NCI-H187 treated with DMSO at 0.1 percent for 48 hours (cell line): Measurements from ENCODE around the gene KPTN.

Experiments used
- DNase-seq: peaks from one replicate; lab custom pipeline; 2025; lab: John Stamatoyannopoulos, UW

KPTN gene

GRCh38 chr19:47469363-47469700 is 14.7 kb downstream of the KPTN start:
- DNase-seq = no peak

DNA sequence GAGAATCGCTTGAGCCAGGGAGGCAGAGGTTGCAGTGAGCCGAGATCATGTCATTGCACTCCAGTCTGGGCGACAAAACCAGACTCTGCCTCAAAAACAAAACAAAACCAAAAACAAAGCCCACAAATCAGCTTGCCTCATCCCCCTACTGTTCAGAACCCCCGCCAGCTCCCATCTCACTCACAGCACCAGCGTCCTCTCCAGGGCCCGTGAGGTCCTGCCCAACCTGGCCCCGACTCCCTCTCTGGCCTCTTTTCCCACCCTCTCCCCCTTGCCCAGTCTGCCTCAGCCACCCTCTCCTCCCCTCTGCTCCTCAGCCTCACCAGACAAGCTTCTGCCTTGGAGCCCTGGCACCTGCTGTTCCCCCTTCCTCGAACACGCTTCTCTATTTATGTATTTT is 16.1 kb downstream of the KPTN start:
- no peak for DNase-seq

- DNase-seq = no peak
Observed at GRCh38 chr19:47465957-47466356, 18.1 kb downstream of the KPTN start.

DNA sequence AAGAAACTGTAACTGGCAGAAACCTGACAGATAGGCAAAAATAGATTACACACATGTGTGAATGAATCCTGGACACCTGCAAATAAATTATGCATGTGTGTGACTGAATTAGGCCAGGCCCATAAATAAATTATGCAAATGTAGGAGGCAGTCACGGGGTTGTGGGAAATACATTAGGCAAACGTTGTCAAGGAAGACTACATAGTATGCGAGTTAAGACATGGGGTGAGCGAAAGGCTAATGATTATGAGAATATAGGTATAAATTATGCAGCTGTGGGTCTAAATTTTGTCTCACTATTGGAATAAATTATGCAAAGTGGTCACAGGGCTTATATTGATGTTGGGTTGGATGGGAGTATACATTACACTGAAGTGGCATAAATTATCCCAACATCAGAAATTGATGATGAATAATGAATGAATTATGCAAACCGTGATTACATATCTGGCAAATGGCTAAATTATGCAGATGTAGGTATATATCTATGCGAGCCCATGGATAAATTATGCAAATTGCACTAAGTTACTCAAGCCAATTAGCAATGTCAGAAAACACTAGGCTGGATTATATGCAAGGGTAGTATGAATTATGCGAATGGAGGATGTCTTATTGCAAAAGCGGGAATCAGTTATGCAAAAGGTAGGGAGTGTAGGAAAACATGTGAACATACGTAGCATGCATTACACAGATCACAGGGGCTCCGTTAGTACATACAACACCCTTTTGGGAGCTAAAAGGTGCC is 19.2 kb downstream of the KPTN start:
- DNase-seq = no peak

DNA sequence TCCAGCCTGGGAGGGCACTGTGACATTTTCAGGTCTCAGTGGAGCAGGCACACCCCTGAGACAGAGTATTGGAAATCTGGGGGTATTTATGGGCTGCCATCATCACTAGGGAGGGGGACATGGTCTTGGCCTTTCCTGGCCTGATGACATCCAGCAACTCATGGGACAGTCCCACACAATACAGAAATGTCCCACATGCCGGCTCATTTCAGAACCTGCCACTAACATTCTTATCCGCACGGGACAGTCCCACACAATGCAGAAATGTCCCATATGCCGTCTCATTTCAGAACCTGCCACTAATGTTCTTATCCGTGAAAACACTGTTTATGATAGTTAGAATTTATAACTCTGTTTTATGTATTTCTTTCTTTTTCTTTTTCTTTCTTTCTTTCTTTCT is 22.1 kb downstream of the KPTN start:
- no peak for DNase-seq

DNA sequence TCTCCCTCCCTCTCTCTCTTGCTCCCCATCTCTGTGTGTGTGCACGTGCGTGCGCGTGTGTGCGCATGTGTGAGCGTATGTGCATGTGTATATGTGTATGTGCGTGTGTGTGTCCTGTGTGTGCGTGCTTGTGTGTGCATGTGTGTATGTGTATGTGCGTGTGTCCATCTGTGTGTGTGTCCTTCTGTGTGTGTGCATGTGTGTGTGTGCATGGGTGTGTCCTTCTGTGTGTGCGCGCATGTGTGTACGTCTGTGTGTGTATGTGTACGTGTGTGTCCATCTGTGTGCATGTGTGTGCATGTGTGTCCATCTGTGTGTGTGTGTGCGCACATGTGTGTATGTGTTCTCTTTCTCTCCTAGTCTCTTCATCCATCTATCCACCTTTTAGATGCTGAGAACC is 24.5 kb downstream of the KPTN start:
- DNase-seq = no peak

DNA sequence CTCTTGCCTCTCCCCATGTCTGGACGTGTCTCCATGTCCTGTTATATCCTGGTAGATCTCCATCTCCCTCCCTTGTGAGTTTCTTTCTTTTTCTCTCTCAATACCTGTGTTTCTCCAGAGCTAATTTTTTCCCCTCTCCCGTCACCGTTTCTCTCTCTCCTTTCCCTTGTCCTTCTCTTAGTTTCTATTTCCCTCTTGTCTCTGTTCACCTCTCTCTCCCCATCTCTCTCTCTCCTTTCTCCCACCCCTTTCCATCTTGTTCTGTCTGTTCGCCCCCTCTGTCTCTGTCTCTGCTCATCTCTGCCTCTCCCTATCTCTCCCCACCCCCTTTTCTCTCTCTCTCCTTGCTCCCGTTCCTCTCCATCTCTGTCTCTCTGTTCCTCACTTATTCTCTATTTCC is 25.3 kb downstream of the KPTN start:
- no peak for DNase-seq

DNA sequence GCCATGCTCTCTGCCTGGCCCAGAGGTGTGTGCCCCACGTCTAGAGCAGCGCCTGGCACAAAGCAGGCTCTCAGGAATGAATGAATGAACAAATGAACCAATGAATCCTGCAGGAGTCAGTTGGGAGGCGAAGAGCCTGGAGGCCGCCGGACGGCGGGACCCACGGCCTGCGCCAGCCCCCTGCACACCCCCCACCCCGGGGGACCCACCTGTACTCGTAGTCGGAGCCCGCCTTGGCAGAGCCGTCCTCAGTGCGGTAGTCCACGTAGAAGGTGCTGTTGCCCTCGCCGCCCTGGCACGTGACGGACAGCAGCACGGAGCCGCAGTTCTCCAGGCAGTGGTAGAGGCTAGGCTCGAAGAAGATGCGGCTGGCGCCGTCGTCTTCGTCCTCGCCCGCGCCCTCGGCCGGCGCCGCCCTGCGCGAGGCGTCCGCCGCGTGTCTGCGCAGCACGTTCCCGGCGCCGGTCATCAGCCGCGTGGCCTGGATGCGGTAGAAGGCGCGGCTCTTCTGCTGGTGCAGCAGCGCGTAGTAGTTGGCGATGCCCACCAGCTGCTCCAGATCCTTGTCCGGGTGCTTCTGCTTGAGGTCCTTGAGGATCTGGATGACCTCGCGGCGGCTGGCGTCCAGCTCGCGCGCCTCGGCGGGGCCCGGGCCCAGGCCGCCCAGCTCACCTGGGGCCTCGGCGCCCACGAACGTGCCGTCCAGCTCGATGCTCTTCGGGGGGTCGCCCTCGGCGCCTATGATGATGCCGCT is 27.1 kb downstream of the KPTN start:
- DNase-seq = no peak

DNA sequence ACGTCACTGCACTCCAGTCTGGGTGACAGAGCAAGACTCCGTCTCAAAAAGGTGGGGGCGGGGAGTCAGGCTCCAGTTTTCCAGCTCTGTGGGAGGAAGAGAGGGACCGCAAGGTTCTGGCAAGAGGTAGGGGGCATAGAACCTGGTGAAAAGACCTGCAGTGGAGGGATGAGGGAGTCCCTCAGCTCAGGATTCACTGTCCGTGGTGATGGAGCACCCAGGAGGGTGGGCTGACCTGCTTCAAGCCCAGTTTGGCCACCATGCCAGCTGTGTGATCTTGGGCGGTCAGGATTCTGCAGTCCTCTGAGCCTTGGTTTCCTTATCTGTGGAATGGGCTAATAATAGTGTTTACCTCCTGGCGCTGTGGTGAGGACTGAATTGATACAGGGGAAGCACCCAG is 33.5 kb downstream of the KPTN start:
- DNase-seq = no peak

- no peak for DNase-seq
Observed at GRCh38 chr19:47448360-47448727, 35.7 kb downstream of the KPTN start.

GRCh38 chr19:47447470-47448359 is 36.3 kb downstream of the KPTN start:
- DNase-seq = peak; percentile 84

DNA sequence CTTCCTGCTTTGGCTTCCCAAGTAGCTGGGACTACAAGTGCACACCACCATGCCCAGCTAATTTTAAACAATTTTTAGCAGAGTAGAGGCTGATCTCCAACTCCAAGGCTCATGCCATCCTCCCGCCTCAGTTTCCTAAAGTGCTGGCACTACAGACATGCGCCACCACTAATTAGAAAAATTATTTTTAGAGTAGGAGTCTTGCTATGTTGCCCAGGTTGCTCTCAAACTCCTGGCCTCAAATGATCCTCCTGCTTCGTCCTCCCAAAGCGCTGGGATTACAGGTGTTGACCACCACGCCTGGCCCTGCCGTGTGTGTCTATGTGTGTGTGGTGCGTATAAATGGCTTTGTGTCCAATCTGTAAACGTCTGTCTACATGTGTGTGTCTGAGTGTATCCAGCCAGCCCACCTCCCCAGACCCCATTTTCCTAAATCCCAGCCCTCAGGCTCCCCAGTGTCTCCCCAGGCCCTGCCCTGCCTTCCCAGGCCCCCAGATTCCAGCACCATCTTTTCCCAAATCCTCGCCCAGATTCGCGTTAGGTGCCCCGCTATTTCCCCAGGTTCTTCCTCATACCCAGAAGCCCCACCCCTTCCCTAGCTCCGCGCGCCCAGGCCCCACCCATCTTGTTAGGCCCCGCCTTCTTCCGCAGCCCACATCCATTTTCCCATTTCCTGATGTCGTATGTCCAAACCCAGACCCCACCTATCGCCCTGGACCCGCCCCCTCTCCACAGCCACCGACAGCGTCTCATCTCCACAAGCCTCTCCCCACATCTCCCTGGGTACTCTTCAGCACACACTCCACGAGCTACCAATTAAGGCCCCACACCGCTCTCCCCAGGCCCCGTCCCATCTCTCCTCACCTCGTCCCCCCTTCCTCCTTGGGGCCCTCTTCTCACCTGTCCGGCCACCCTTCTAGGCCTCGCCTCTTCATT is 37.2 kb downstream of the KPTN start:
- peak; percentile 87 for DNase-seq

DNA sequence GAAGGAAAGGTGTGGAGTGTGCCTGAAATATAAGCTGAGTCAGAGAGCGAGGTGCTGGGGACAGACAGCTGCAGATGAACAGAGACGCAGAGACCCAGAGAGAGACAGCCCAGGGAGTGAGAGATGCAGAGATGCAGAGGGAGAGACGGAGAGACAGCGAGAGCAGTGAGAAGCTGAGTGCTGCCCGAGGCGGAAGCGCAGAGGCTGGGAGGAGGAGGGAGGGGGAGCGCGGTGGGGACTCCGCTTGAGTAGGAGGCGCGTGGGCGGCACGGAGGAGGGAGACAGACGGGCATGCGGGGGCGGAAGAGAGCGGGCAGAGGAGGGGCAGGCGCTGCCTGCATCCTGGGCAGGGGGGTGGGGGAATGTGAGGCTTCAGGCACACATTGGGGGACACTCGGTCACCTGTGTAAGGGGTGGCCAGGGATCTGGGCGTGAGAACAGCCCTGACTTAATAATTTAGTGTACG is 38.0 kb downstream of the KPTN start:
- no peak for DNase-seq

DNA sequence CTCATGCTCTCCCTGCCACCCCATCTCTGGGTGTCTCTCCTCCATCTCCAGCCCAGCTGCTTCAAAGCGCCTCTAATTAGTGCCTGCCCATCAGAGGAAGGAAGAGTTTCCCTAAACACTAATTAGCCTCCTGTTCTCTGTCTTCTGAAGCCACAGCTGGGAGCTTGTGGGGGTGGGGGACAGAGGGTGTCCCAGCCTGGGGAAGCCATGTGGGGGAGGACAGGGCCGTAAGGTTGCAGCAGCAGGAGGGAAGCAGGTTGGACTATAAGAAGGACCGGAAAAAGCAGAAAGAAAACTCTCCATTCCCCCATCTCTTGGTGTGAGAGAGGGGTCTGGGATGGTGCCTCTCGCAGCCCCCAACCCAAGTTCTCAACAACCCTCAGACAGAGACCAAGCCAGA is 38.5 kb downstream of the KPTN start:
- DNase-seq = no peak

GRCh38 chr19:47444388-47444821 is 39.6 kb downstream of the KPTN start:
- DNase-seq = no peak

GRCh38 chr19:47443331-47443730 is 40.7 kb downstream of the KPTN start:
- DNase-seq = no peak

GRCh38 chr19:47438793-47439220 is 45.2 kb downstream of the KPTN start:
- no peak for DNase-seq

- no peak for DNase-seq
Observed at GRCh38 chr19:47437500-47437899, 46.5 kb downstream of the KPTN start.

- peak; percentile 20 for DNase-seq
Observed at GRCh38 chr19:47436712-47437401, 47.2 kb downstream of the KPTN start.

- no peak for DNase-seq
Observed at GRCh38 chr19:47435883-47436417, 48.1 kb downstream of the KPTN start.

DNA sequence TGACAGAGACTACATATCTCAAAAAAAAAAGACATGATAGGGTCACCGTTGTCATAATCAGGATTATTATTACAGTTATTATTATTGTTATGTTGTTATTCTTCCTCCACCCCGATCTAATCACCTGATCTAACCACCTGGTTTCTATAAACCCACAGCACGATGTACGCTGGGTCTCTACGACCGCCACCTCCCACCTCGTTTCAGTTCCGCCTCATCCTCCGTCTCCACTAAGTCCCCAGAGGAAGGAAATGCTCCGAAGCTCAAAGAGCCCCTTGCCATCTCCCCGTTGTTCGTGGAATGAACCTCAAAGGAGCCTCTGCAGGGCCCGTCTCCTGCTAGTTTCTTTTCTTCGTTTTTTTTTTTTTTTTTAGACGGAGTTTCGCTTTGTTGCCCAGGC is 48.8 kb downstream of the KPTN start:
- no peak for DNase-seq
